Activated CD8-positive, alpha-beta T cell treated with anti-CD3 and anti-CD28 coated beads for 36 hours (primary cell): ENCODE measurements around the gene HIRIP3. TPM values are rescaled to one million over a fixed set of nuclear protein-coding genes. Genes with fewer than 3 reads are reported as not detected.
A peak's percentile ranks its signal among the peaks of the same experiment; 100 is the strongest.

Source experiments
- ATAC-seq: fragments of 200-7000 bp; cut with Tn5 transposase; one replicate; pipeline ENCODE4 v1.10.0; 2021; ENCODE audit warnings: mild to moderate bottlenecking, moderate library complexity
- CTCF ChIA-PET: fragments of 350-600 bp; sonication (Branson Sonifier 250); formaldehyde crosslinking; loops from one replicate; lab custom pipeline; 2021; ENCODE audit warnings: antibody characterized with exemption; lab: Charles Lee
- POLR2A ChIA-PET: fragments of 350-600 bp; sonication (Branson Sonifier 250); formaldehyde crosslinking; loops from one replicate; lab custom pipeline; 2021; ENCODE audit warnings: antibody characterized with exemption; lab: Charles Lee
- DNase-seq: peaks from one replicate; pipeline ENCODE4 v3.0.0-alpha.2; 2020
- H3K27ac Mint-ChIP-seq: one replicate; pipeline ENCODE4 v1.8.0; 2021; ENCODE audit warnings: mild to moderate bottlenecking, mixed read lengths
- H3K27me3 Mint-ChIP-seq: one replicate; pipeline ENCODE4 v1.8.0; 2021; ENCODE audit warnings: mixed read lengths
- H3K36me3 Mint-ChIP-seq: one replicate; pipeline ENCODE4 v1.8.0; 2021; ENCODE audit warnings: low read depth, mixed read lengths
- H3K4me1 Mint-ChIP-seq: one replicate; pipeline ENCODE4 v1.8.0; 2021; ENCODE audit warnings: low read depth, mixed read lengths
- H3K4me3 Mint-ChIP-seq: one replicate; pipeline ENCODE4 v1.8.0; 2021; ENCODE audit warnings: mild to moderate bottlenecking, moderate library complexity, mixed read lengths
- H3K9me3 Mint-ChIP-seq: one replicate; pipeline ENCODE4 v1.8.0; 2021; ENCODE audit warnings: mixed read lengths
- intact Hi-C: fragments of 100-400 bp; cut with micrococcal nuclease; formaldehyde crosslinking; loops from one replicate; pipeline ENCODE4 v1.10.0; 2022
- total RNA-seq, 2 experiments: library from RNA; stranded (reverse); gene quantifications; one replicate each; pipeline ENCODE4 v1.2.3, GENCODE V29; 2021
- TF ChIP-seq, protein P1 (sequence below): fragments of 200-600 bp; IDR thresholded peaks from one replicate; pipeline ENCODE4 v1.8.0; 2022; ENCODE audit warnings: antibody characterized with exemption, mild to moderate bottlenecking

The HIRIP3 gene
- total RNA-seq, 2 experiments from 2014 or later, result 35.2 to 36.4 TPM

DNA sequence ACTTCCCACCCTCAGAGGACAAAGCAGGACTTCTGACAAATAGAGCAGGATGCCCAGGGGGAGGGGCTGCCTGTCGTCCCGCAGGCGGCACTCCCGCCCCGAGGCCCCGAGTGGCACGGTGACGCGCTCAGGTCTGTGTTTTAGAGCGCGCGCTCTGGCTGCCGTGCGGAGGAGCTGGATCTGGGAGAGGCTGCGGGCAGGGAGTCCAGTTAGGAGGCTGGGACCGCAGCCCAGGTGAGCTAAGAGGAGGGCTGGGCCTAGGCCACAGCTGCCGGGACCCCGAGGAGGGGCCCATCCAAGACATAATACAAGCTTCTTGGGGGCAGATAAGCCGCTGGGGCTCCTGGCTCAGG is 9.0 kb upstream of the HIRIP3 start:
- DNase-seq, result no peak
- intact Hi-C loops, result no loop called here
- peaks cover 3% of the 10 kb centered on the region for H3K27me3 Mint-ChIP-seq

DNA sequence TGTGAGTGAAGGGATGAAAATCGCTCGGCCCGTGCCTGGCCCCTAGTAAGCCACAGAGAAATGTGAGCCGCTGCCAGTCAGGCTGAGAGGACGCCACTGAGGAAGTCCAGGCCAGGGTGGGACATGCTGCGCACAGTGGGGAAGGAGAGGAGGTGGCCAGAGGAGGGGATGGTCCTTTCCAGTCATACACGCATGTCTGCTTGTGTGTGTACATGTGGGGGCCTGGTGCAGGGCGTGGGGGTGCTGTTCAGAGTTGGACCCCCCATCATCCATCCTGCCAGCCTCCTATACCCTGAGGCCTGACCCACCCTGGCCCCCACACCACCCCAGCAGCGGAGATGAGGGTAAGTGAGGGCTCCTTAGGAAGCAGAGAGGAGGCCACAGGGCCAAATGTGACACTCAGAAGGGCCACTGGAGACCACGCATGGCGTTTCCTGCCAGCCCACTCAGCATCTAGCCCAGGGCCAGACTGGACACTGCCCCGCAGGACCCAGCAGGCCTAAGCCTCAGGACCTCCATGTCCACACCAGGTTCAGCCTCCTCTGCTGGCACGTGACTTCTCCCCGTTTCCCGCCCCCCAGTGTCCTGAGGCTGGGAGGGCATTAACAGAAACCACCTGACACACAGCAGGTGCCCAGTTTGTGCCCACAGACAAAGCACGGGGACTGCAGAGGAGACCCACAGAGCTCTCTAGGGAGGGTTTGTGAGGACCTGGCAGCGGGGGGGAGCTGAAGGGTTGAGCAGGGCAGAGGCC is 8.4 kb upstream of the HIRIP3 start:
- no peak for ATAC-seq
- TF ChIP-seq, protein P1, sequence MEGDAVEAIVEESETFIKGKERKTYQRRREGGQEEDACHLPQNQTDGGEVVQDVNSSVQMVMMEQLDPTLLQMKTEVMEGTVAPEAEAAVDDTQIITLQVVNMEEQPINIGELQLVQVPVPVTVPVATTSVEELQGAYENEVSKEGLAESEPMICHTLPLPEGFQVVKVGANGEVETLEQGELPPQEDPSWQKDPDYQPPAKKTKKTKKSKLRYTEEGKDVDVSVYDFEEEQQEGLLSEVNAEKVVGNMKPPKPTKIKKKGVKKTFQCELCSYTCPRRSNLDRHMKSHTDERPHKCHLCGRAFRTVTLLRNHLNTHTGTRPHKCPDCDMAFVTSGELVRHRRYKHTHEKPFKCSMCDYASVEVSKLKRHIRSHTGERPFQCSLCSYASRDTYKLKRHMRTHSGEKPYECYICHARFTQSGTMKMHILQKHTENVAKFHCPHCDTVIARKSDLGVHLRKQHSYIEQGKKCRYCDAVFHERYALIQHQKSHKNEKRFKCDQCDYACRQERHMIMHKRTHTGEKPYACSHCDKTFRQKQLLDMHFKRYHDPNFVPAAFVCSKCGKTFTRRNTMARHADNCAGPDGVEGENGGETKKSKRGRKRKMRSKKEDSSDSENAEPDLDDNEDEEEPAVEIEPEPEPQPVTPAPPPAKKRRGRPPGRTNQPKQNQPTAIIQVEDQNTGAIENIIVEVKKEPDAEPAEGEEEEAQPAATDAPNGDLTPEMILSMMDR, result no peak
- H3K27me3 Mint-ChIP-seq, result no peaks in the 10 kb centered on the region
- peaks cover 4% of the 10 kb centered on the region for H3K36me3 Mint-ChIP-seq
- no peak overlapping the region for H3K27ac Mint-ChIP-seq
- ChIA-PET POLR2A (interaction anchor here (1.1 kb wide), 1 partner anchor 78 kb away, joined by 3 read pairs; the partner anchor contains the start of gene KCTD13), CTCF (interaction anchor here (2.7 kb wide), 1 partner anchor 304 kb away, joined by 14 read pairs; no protein-coding TSS in a partner anchor)
- no peak overlapping the region for H3K4me3 Mint-ChIP-seq
- no peak for DNase-seq
- intact Hi-C loops, result no loop called here
- H3K9me3 Mint-ChIP-seq, result no peaks in the 10 kb centered on the region
- peaks cover 5% of the 10 kb centered on the region for H3K4me1 Mint-ChIP-seq

More for the DNA sequence above, 9.0 kb upstream of the HIRIP3 start:
- H3K36me3 Mint-ChIP-seq, result peaks cover 2% of the 10 kb centered on the region
- H3K4me3 Mint-ChIP-seq, result no peak overlapping the region
- ChIA-PET POLR2A (interaction anchor here (1.1 kb wide), 1 partner anchor 78 kb away, joined by 3 read pairs; the partner anchor contains the start of gene KCTD13), CTCF (interaction anchor here (2.1 to 2.7 kb wide), 2 partner anchors 15 to 304 kb away, joined by 5 to 14 read pairs; no protein-coding TSS in a partner anchor)
- TF ChIP-seq, protein P1, result no peak
- ATAC-seq, result no peak
- H3K27ac Mint-ChIP-seq, result no peak overlapping the region
- H3K9me3 Mint-ChIP-seq, result no peaks in the 10 kb centered on the region
- H3K4me1 Mint-ChIP-seq, result peaks cover 5% of the 10 kb centered on the region

DNA sequence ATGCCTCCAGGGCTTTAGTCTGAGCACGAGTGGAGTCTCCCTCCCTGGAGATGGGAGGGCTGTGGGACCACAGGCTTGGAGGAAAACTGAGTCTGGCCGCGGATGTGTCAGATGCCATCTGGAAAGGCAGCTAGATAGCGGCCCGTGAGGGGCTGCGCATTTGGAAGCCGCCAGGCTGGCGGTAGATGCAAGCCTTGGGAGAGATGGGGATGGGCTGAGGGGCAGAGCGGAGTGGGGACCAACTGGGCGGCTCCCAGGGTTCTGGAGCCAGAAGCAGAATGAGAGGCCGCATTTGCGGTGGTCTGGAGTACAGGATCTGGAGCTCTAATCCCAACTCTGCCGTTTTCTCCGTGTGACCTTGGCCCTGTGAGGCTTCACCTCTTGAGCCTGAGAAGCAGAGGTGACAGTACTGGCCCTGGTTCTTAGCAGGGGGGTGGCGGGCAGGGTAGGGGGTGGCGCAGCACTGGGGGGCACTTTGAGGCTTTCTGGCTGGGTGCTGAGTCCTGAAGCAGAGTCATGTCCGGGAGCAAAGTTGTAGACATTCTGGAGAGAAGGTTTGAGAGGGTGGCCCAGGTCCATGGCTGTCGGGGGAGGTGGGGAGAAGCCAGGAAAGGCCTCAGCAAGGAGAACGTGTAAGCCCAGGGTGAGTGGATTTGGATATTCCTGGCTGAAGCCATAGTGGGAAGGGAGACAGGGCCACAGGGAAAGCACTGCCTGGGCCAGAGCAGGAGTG is 7.4 kb upstream of the HIRIP3 start:
- H3K4me3 Mint-ChIP-seq, result no peak overlapping the region
- intact Hi-C loops, result no loop called here
- TF ChIP-seq, protein P1, result no peak
- peaks cover 11% of the 10 kb centered on the region for H3K36me3 Mint-ChIP-seq
- DNase-seq (no peak), ATAC-seq (no peak)
- H3K27ac Mint-ChIP-seq, result peak overlapping the region; percentile 49
- H3K27me3 Mint-ChIP-seq, result no peaks in the 10 kb centered on the region
- ChIA-PET POLR2A (interaction anchor here (0.8 to 1.0 kb wide), 2 partner anchors 24 to 27 kb away, joined by 3 read pairs; no protein-coding TSS in a partner anchor), CTCF (interaction anchor here (0.8 kb wide), 1 partner anchor 30 kb away, joined by 3 read pairs; no protein-coding TSS in a partner anchor)
- peaks cover 11% of the 10 kb centered on the region for H3K4me1 Mint-ChIP-seq
- no peaks in the 10 kb centered on the region for H3K9me3 Mint-ChIP-seq

DNA sequence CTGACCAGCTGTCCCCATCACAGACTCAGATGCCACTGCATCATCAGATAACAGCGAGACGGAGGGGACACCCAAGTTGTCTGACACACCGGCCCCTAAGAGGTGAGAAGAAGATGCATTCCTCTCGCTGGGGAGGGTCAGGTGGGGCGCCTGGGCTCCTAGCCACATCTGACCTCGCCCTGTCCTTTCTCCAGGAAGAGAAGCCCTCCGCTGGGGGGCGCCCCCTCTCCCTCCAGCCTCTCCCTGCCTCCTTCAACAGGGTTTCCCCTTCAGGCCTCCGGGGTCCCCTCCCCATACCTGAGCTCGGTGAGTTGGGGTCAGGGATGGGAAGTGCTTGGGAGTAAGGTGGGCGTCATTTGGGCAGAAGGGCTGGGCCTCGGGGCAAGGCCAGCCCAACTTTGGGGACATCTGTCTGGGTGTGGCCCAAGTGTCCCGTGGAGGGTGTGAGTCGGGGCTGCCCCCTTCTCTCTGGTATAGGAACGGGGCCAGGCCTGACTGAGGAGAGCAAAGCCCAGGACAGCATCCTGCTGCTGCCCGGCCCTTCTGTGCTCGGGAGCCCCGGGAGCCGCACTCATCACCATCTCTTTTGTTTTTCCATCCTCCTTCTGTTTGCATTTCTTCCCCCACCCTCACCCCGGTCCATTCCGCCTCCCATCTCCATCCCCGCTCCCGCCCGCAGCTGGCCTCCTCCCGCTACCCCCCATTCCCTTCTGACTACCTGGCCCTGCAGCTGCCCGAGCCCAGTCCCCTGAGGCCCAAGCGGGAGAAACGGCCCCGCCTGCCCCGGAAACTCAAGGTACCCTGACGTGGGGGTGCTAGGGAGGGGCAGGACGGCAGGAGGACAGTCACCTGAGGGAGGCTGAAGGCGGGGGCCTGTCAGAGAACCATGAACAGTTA is 5.6 kb upstream of the HIRIP3 start:
- intact Hi-C loops, result no loop called here
- H3K27ac Mint-ChIP-seq, result no peak overlapping the region
- TF ChIP-seq, protein P1, result no peak
- no peak for DNase-seq
- H3K4me1 Mint-ChIP-seq, result peaks cover 18% of the 10 kb centered on the region
- H3K9me3 Mint-ChIP-seq, result no peaks in the 10 kb centered on the region
- peaks cover 20% of the 10 kb centered on the region for H3K36me3 Mint-ChIP-seq
- ATAC-seq, result no peak
- H3K4me3 Mint-ChIP-seq, result no peak overlapping the region
- CTCF ChIA-PET, result no interaction called here
- H3K27me3 Mint-ChIP-seq, result no peaks in the 10 kb centered on the region
- POLR2A ChIA-PET, result interaction anchor here (0.6 kb wide), 1 partner anchor 202 kb away, joined by 3 read pairs; no protein-coding TSS in a partner anchor
